Measurements from ENCODE around the gene ANXA2R.
"Not testable (repeated sequence)": the region's sequence is repeated elsewhere in the genome, so short reads cannot be mapped to it uniquely, and the experiment has no call there.

The ANXA2R gene, protein sequence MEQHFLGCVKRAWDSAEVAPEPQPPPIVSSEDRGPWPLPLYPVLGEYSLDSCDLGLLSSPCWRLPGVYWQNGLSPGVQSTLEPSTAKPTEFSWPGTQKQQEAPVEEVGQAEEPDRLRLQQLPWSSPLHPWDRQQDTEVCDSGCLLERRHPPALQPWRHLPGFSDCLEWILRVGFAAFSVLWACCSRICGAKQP

GRCh38 chr5:43040287-43041098 is at the start of gene ANXA2R:
Gene ANXA2R, minus strand, starts transcription at chr5:43040319. Its CDS starts 273 bp downstream, at chr5:43040046.
- DNase-seq (ENCODE audit: low spot score), result peak; percentile 51

- not testable (repeated sequence) for DNase-seq (ENCODE audit: low spot score)
Measured at GRCh38 chr5:43086118-43086908, 46.2 kb upstream of the ANXA2R start.

GRCh38 chr5:43085453-43085852 is 45.3 kb upstream of the ANXA2R start:
- no peak for DNase-seq (ENCODE audit: low spot score)

- not testable (repeated sequence) for DNase-seq (ENCODE audit: low spot score)
Measured at GRCh38 chr5:43084468-43084867, 44.3 kb upstream of the ANXA2R start.

- DNase-seq (ENCODE audit: low spot score), result not testable (repeated sequence)
Measured at GRCh38 chr5:43081345-43081744, 41.2 kb upstream of the ANXA2R start.

DNA sequence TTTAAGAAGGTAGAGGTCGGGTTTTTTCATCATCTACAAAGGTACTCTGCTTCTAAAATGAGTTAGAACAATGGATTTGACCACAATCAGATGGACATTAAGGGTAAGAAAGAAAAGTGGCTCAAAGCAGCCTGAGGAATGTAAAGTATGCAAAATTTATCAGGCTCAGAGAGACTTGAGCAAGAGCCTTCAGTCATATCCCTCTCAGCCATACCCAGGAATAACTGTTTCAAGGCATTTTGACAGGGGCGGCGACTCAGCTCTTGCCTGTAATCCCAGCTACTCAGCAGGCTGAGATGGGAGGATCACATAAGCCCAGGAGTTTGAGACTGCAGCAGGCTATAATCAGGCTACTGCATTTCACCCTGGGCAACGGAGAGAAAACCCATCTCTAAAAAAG is 38.8 kb upstream of the ANXA2R start:
- DNase-seq (ENCODE audit: low spot score), result peak; percentile 80

GRCh38 chr5:43077446-43078191 is 37.5 kb upstream of the ANXA2R start:
- DNase-seq (ENCODE audit: low spot score), result not testable (repeated sequence)

GRCh38 chr5:43075319-43076293 is 35.5 kb upstream of the ANXA2R start:
- no peak for DNase-seq (ENCODE audit: low spot score)

DNA sequence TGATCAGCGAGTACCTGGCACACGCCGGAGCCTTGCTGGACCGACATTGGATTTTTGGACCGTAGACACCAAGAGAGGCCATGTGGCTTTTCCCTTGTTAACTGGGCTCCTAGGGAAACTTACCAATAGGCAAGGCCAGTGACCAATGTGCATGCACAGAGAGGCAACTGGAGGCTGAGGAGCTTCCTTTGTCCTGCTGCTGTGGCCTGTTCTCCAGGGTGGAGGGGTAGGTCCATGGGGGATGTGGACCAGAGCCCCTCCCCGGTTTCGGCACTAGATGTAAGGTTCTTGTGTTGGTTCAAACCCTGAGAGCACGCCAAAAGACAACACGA is 34.8 kb upstream of the ANXA2R start:
- no peak for DNase-seq (ENCODE audit: low spot score)

- no peak for DNase-seq (ENCODE audit: low spot score)
Measured at GRCh38 chr5:43073597-43074546, 33.8 kb upstream of the ANXA2R start.

DNA sequence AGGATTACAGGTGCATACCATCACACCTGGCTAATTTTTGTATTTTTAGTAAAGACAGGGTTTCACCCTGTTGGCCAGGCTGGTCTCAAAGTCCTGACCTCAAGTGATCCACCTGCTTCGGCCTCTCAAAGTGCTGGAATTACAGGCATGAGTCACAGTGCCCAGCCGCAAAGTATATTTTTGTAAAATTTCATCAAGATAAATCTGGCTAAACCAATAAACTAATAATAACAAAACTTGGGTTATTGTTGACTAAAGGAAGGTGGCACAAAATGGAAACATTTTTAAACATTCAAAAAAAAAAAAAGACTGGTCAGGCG is 29.2 kb upstream of the ANXA2R start:
- not testable (repeated sequence) for DNase-seq (ENCODE audit: low spot score)

DNA sequence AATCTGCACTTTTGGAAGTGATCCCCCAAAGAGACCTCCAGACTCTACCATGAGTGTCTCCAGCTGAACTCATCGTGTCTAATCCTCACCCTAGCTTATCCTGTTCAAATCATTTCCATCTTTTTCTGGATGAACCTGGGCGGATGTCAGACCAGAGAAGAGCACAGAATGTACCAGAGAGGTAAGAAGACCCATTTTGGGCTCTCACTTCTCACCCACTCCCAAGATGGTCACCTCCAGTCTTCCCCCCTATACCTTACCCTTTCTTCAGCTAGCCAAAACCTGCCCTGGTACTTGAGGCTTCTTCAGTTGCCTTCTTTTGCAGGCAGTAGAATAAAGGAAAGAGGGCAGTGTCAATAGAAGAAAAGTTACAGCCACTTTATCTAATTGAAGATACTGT is 27.9 kb upstream of the ANXA2R start:
- no peak for DNase-seq (ENCODE audit: low spot score)

DNA sequence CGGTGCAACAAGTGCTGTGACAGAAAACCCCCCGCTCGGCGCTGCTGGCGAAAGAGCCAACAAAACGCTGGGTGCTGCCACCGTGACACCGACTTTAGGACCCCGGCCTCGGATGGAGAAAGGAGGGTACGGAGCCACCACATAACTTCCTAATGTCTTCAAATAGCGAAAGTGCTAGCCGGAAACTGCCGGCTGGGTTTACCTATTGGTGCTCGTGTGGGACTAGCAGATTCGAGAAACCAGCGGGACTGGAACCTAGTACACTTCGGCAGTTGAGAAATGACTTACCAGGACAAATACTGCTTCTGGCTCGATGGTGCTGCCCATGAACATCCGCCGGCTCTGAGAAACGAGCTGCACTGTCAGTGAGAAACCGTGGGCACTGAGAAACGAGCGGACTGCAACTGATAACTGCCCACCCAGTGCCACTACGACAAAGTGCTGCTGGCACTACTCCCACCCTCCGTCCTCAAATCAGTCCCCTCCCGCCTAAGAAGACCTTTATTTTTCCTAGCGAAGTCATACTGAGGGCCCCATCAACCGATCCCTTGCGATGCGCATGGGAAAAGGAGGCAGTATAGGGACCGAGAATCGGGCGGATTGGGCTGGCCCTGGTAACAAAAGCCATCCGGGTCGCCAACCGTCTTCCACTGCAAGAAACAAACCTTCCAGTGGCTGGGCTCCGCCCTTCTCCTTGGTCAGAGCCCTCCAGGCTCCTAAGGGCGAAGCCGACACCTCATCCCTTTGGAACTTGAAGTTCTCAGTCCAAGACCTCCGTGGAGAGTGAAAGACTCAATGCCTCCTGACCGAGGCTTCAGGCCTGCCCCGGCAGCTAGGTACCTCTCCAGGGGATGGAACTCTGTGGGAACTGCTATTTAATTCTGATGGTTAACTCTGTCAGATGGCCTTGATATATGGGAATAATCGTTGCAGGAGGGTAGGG is 27.0 kb upstream of the ANXA2R start:
- peak; percentile 73 for DNase-seq (ENCODE audit: low spot score)

GRCh38 chr5:43065948-43066798 is 26.1 kb upstream of the ANXA2R start:
- DNase-seq (ENCODE audit: low spot score), result peak; percentile 42

- no peak for DNase-seq (ENCODE audit: low spot score)
Measured at GRCh38 chr5:43065387-43065947, 25.3 kb upstream of the ANXA2R start.

DNA sequence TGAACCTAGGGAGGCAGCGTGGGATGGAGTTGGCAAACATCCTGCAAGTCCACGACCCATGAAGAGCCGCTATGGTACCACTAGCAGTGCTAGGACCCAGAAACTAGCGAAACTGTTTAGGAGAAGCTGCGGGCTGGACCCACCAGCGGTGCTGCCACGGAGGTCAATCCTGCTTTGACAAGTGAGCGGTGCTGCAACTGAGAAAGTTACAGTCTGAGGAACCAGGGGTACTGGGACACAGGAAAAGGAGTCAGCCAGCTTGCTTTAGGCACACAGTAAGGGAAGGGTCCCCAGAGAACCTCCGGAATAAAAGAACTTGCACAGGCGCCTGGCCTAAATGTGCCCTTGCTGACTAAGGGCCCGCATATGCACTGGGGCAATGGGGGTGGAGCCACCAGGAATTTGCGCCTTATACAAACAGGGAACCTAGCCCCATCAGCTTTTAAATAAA is 23.6 kb upstream of the ANXA2R start:
- DNase-seq (ENCODE audit: low spot score), result no peak

- DNase-seq (ENCODE audit: low spot score), result no peak
Measured at GRCh38 chr5:43061352-43062075, 21.4 kb upstream of the ANXA2R start.

All from AG08396 (cell line).